ENCODE results near the gene RTP1. TPM values are rescaled to one million over a fixed set of nuclear protein-coding genes. Genes with fewer than 3 reads are reported as not detected.

The RTP1 gene
- total RNA-seq, 3 donors from 2014 or later, result not detected

- Histone ChIP-seq H3K27me3 (no peaks in the 10 kb centered on the region), H3K4me3 (no peak overlapping the region), H3K9me3 (no peaks in the 10 kb centered on the region), H3K4me1 (peaks cover 0 to 11% of the 10 kb centered on the region in 2 donors), H3K27ac (peak overlapping the region; percentile 71 to 82), H3K36me3 (no peaks in the 10 kb centered on the region)
- TF ChIP-seq POLR2AphosphoS5 (IDR thresholded peaks at IDR 0.05), result no peak
- TF ChIP-seq POLR2A (IDR thresholded peaks at IDR 0.05), result no peak
- TF ChIP-seq CTCF (IDR thresholded peaks at IDR 0.05), result no peak
- intact Hi-C loops (cut with DNase I; ENCODE audit: low total_unique reads), result no loop called here
- DNase-seq (ENCODE audit: low spot score in 2 of 2), result no peak
These were observed 10.9 kb upstream of the RTP1 start for GRCh38 chr3:187186375-187186774.

GRCh38 chr3:187186801-187187421 lies 10.4 kb upstream of the RTP1 start:
- intact Hi-C loops (cut with DNase I; ENCODE audit: low total_unique reads), result no loop called here
- peaks cover 0 to 11% of the 10 kb centered on the region in 2 donors for H3K4me1 ChIP-seq
- H3K4me3 ChIP-seq, result no peak overlapping the region
- no peaks in the 10 kb centered on the region for H3K9me3 ChIP-seq
- DNase-seq (ENCODE audit: low spot score in 2 of 2), result peak in 1 of 2 donors; percentile 48
- H3K27me3 ChIP-seq, result no peaks in the 10 kb centered on the region
- H3K36me3 ChIP-seq, result no peaks in the 10 kb centered on the region
- H3K27ac ChIP-seq, result peak overlapping the region; percentile 71 to 82
- TF ChIP-seq POLR2A (IDR thresholded peaks at IDR 0.05), result no peak
- no peak for TF ChIP-seq POLR2AphosphoS5 (IDR thresholded peaks at IDR 0.05)
- no peak for TF ChIP-seq CTCF (IDR thresholded peaks at IDR 0.05)

- H3K27ac ChIP-seq, result peak overlapping the region; percentile 19 to 23
- intact Hi-C loops (cut with DNase I; ENCODE audit: low total_unique reads), result no loop called here
- H3K4me3 ChIP-seq, result no peak overlapping the region
- H3K27me3 ChIP-seq, result no peaks in the 10 kb centered on the region
- peaks cover 0 to 11% of the 10 kb centered on the region in 2 donors for H3K4me1 ChIP-seq
- no peaks in the 10 kb centered on the region for H3K9me3 ChIP-seq
- TF ChIP-seq CTCF (IDR thresholded peaks at IDR 0.05) (no peak), POLR2AphosphoS5 (IDR thresholded peaks at IDR 0.05) (no peak), POLR2A (IDR thresholded peaks at IDR 0.05) (no peak)
- DNase-seq (ENCODE audit: low spot score in 2 of 2), result no peak
- no peaks in the 10 kb centered on the region for H3K36me3 ChIP-seq
These were observed 8.4 kb upstream of the RTP1 start for GRCh38 chr3:187188931-187189330.

- Histone ChIP-seq H3K4me3 (no peak overlapping the region), H3K4me1 (peaks cover 0 to 10% of the 10 kb centered on the region in 2 donors), H3K9me3 (no peaks in the 10 kb centered on the region), H3K27ac (no peak overlapping the region), H3K27me3 (no peaks in the 10 kb centered on the region), H3K36me3 (no peaks in the 10 kb centered on the region)
- DNase-seq (ENCODE audit: low spot score in 2 of 2), result no peak
- TF ChIP-seq POLR2A (IDR thresholded peaks at IDR 0.05), result no peak
- TF ChIP-seq CTCF (IDR thresholded peaks at IDR 0.05), result no peak
- no peak for TF ChIP-seq POLR2AphosphoS5 (IDR thresholded peaks at IDR 0.05)
- intact Hi-C loops (cut with DNase I; ENCODE audit: low total_unique reads), result no loop called here
These were observed 6.0 kb upstream of the RTP1 start for GRCh38 chr3:187191271-187191670.

- Histone ChIP-seq H3K9me3 (no peaks in the 10 kb centered on the region), H3K27ac (no peak overlapping the region), H3K36me3 (no peaks in the 10 kb centered on the region), H3K27me3 (no peaks in the 10 kb centered on the region), H3K4me1 (no peaks in the 10 kb centered on the region), H3K4me3 (no peak overlapping the region)
- intact Hi-C loops (cut with DNase I; ENCODE audit: low total_unique reads), result no loop called here
- DNase-seq (ENCODE audit: low spot score in 2 of 2), result no peak
- TF ChIP-seq CTCF (IDR thresholded peaks at IDR 0.05), result no peak
- no peak for TF ChIP-seq POLR2A (IDR thresholded peaks at IDR 0.05)
- TF ChIP-seq POLR2AphosphoS5 (IDR thresholded peaks at IDR 0.05), result no peak
These were observed 4.1 kb upstream of the RTP1 start for GRCh38 chr3:187193181-187193580.
